PFSK-1 (cell line): ENCODE data around the gene MTF1.

Experiments
- FOXP2 ChIP-seq: optimal IDR thresholded peaks from 2 replicates; pipeline ENCODE3; 2011; ENCODE audit warnings: borderline replicate concordance, control low read depth, inconsistent platforms; ENCODE audit not compliant: insufficient read depth; ENCODE audit errors: extremely low read length, extremely low read depth
- POLR2AphosphoS5 ChIP-seq: IDR thresholded peaks from 2 replicates; pipeline ENCODE4 v1.6.1; 2012; ENCODE audit warnings: low read depth, mild to moderate bottlenecking, control low read depth, low read length, moderate library complexity
- REST ChIP-seq, 2 experiments: IDR thresholded peaks; 2 replicates each; pipeline versions ENCODE4 v1.6.1 to v1.8.0; 2011 to 2012; ENCODE audit warnings: low read depth in 2 of 2, low read length in 2 of 2, control low read depth in 1 of 2, inconsistent platforms in 1 of 2, mild to moderate bottlenecking in 1 of 2, moderate library complexity in 1 of 2; ENCODE audit not compliant: insufficient read depth in 1 of 2
- SIN3A ChIP-seq: IDR thresholded peaks from 2 replicates; pipeline ENCODE4 v1.6.1; 2012; ENCODE audit warnings: mild to moderate bottlenecking, low read length, moderate library complexity, borderline replicate concordance; ENCODE audit not compliant: insufficient read depth
- TAF1 ChIP-seq: IDR thresholded peaks from 2 replicates; pipeline ENCODE4 v1.6.1; 2012; ENCODE audit warnings: low read length, control low read depth, borderline replicate concordance; ENCODE audit not compliant: insufficient read depth

The MTF1 gene

GRCh38 chr1:37792943-37793686 is 66.3 kb downstream of the MTF1 start:
- no peak for TF ChIP-seq POLR2AphosphoS5
- no peak for TF ChIP-seq FOXP2
- no peak for TF ChIP-seq SIN3A
- TF ChIP-seq TAF1 = no peak

GRCh38 chr1:37782491-37782890 is 76.9 kb downstream of the MTF1 start:
- TF ChIP-seq TAF1 (no peak), REST (IDR thresholded peaks at IDR 0.05; ENCODE audit: insufficient read depth in 1 of 2, low read depth in 2 of 2, low read length in 2 of 2) (no peak), SIN3A (no peak), FOXP2 (no peak), POLR2AphosphoS5 (no peak)

- no peak for TF ChIP-seq FOXP2
Measured at GRCh38 chr1:37778654-37779053, 80.7 kb downstream of the MTF1 start.

- TF ChIP-seq FOXP2 (no peak), POLR2AphosphoS5 (no peak), TAF1 (no peak), REST (IDR thresholded peaks at IDR 0.05; ENCODE audit: insufficient read depth in 1 of 2, low read depth in 2 of 2, low read length in 2 of 2) (no peak), SIN3A (no peak)
Measured at GRCh38 chr1:37776946-37777516, 82.4 kb downstream of the MTF1 start.

GRCh38 chr1:37767488-37767887 is 91.9 kb downstream of the MTF1 start:
- peak in 1 of 2 experiments; percentile 81; a peak in 2 of 4 replicates for TF ChIP-seq REST (IDR thresholded peaks at IDR 0.05; ENCODE audit: insufficient read depth in 1 of 2, low read depth in 2 of 2, low read length in 2 of 2)
- TF ChIP-seq TAF1 = no peak

- TF ChIP-seq FOXP2 (no peak), REST (IDR thresholded peaks at IDR 0.05; ENCODE audit: insufficient read depth in 1 of 2, low read depth in 2 of 2, low read length in 2 of 2) (no peak), POLR2AphosphoS5 (no peak), TAF1 (no peak), SIN3A (no peak)
Measured at GRCh38 chr1:37765916-37766664, 93.3 kb downstream of the MTF1 start.
